Central memory CD8-positive, alpha-beta T cell (primary cell): ENCODE results near the gene ZNF679.
"Not testable (repeated sequence)": the region's sequence is repeated elsewhere in the genome, so short reads cannot be mapped to it uniquely, and the experiment has no call there.

Experiments
- ATAC-seq: fragments of 150-1000 bp; cut with Tn5 transposase; replicated peaks from 2 replicates; pipeline ENCODE4 v1.10.0; 2022; ENCODE audit warnings: mild to moderate bottlenecking, moderate FRiP score, moderate number of reproducible peaks; ENCODE audit not compliant: poor library complexity, severe bottlenecking; ENCODE audit errors: extremely low read depth
- DNase-seq, 2 donors: peaks; one replicate each; pipeline ENCODE4 v3.0.0; 2021; ENCODE audit warnings: low spot score in 2 of 2
- H3K27ac Mint-ChIP-seq: one replicate; pipeline ENCODE4 v1.8.0; 2022; ENCODE audit warnings: low read depth, mild to moderate bottlenecking, moderate library complexity, mixed read lengths
- H3K27me3 Mint-ChIP-seq: one replicate; pipeline ENCODE4 v1.8.0; 2022; ENCODE audit warnings: mixed read lengths
- H3K36me3 Mint-ChIP-seq: one replicate; pipeline ENCODE4 v1.8.0; 2022; ENCODE audit warnings: mild to moderate bottlenecking, moderate library complexity, mixed read lengths; ENCODE audit not compliant: insufficient read depth
- H3K4me1 Mint-ChIP-seq: one replicate; pipeline ENCODE4 v1.8.0; 2022; ENCODE audit warnings: mixed read lengths
- H3K4me3 Mint-ChIP-seq: one replicate; pipeline ENCODE4 v1.8.0; 2022; ENCODE audit warnings: mild to moderate bottlenecking, moderate library complexity, mixed read lengths
- H3K9me3 Mint-ChIP-seq: one replicate; pipeline ENCODE4 v1.8.0; 2022; ENCODE audit warnings: mixed read lengths

The ZNF679 gene

GRCh38 chr7:64223366-64223765 lies 4.9 kb upstream of the ZNF679 start:
- Mint-ChIP-seq H3K27me3 (no peaks in the 10 kb centered on the region), H3K4me3 (no peak overlapping the region), H3K27ac (no peak overlapping the region), H3K4me1 (no peaks in the 10 kb centered on the region), H3K36me3 (no peaks in the 10 kb centered on the region), H3K9me3 (peaks cover 43% of the 10 kb centered on the region)
- ATAC-seq (no peak), DNase-seq (no peak)

- DNase-seq (no peak), ATAC-seq (no peak)
- no peak overlapping the region for H3K4me3 Mint-ChIP-seq
- H3K9me3 Mint-ChIP-seq = peaks cover 28% of the 10 kb centered on the region
- H3K27ac Mint-ChIP-seq = no peak overlapping the region
- H3K4me1 Mint-ChIP-seq = no peaks in the 10 kb centered on the region
- no peaks in the 10 kb centered on the region for H3K27me3 Mint-ChIP-seq
- H3K36me3 Mint-ChIP-seq = peaks cover 3% of the 10 kb centered on the region
These were observed 38.2 kb downstream of the ZNF679 start for GRCh38 chr7:64266341-64266919.

- DNase-seq (no peak), ATAC-seq (no peak)
- H3K27me3 Mint-ChIP-seq = peaks cover 9% of the 10 kb centered on the region
- no peaks in the 10 kb centered on the region for H3K36me3 Mint-ChIP-seq
- no peaks in the 10 kb centered on the region for H3K4me1 Mint-ChIP-seq
- no peak overlapping the region for H3K4me3 Mint-ChIP-seq
- no peak overlapping the region for H3K27ac Mint-ChIP-seq
- no peaks in the 10 kb centered on the region for H3K9me3 Mint-ChIP-seq
These were observed 49.4 kb downstream of the ZNF679 start for GRCh38 chr7:64277630-64278029.

- H3K27me3 Mint-ChIP-seq = no peaks in the 10 kb centered on the region
These were observed 66.6 kb downstream of the ZNF679 start for GRCh38 chr7:64294701-64295420.

GRCh38 chr7:64297418-64297817 lies 69.1 kb downstream of the ZNF679 start:
- H3K4me3 Mint-ChIP-seq, DNase-seq, H3K27me3 Mint-ChIP-seq, H3K9me3 Mint-ChIP-seq, ATAC-seq, H3K36me3 Mint-ChIP-seq, H3K4me1 Mint-ChIP-seq, H3K27ac Mint-ChIP-seq: not testable (repeated sequence)

More at GRCh38 chr7:64294701-64295420, 66.6 kb downstream of the ZNF679 start:
- H3K9me3 Mint-ChIP-seq = no peaks in the 10 kb centered on the region
- ATAC-seq (no peak), DNase-seq (no peak)
- no peak overlapping the region for H3K4me3 Mint-ChIP-seq
- H3K27ac Mint-ChIP-seq = no peak overlapping the region
- no peaks in the 10 kb centered on the region for H3K4me1 Mint-ChIP-seq
- H3K36me3 Mint-ChIP-seq = no peaks in the 10 kb centered on the region

GRCh38 chr7:64300641-64301405 lies 72.5 kb downstream of the ZNF679 start:
- ATAC-seq (no peak), DNase-seq (no peak)
- Mint-ChIP-seq H3K4me3 (no peak overlapping the region), H3K9me3 (no peaks in the 10 kb centered on the region), H3K4me1 (no peaks in the 10 kb centered on the region), H3K27ac (no peak overlapping the region), H3K27me3 (no peaks in the 10 kb centered on the region), H3K36me3 (no peaks in the 10 kb centered on the region)

- Mint-ChIP-seq H3K27ac (peak overlapping the region; percentile 99), H3K36me3 (peaks cover 9% of the 10 kb centered on the region), H3K27me3 (no peaks in the 10 kb centered on the region), H3K9me3 (no peaks in the 10 kb centered on the region), H3K4me3 (peak overlapping the region; percentile 96), H3K4me1 (peaks cover 20% of the 10 kb centered on the region)
- ATAC-seq (peak; percentile 100), DNase-seq (peak; percentile 81 to 91)
These were observed 79.2 kb downstream of the ZNF679 start for GRCh38 chr7:64307254-64308015.

- Mint-ChIP-seq H3K36me3 (peaks cover 9% of the 10 kb centered on the region), H3K4me1 (peaks cover 25% of the 10 kb centered on the region), H3K9me3 (no peaks in the 10 kb centered on the region), H3K27me3 (no peaks in the 10 kb centered on the region), H3K27ac (peak overlapping the region; percentile 99), H3K4me3 (peak overlapping the region; percentile 96)
- DNase-seq (no peak), ATAC-seq (no peak)
These were observed 79.7 kb downstream of the ZNF679 start for GRCh38 chr7:64308016-64308270.

GRCh38 chr7:64310426-64310825 lies 82.2 kb downstream of the ZNF679 start:
- Mint-ChIP-seq H3K27ac (no peak overlapping the region), H3K4me3 (no peak overlapping the region), H3K9me3 (no peaks in the 10 kb centered on the region), H3K4me1 (peaks cover 32% of the 10 kb centered on the region), H3K36me3 (peaks cover 10% of the 10 kb centered on the region), H3K27me3 (no peaks in the 10 kb centered on the region)
- ATAC-seq = no peak
- no peak for DNase-seq

- DNase-seq (no peak), ATAC-seq (no peak)
- Mint-ChIP-seq H3K4me3 (no peak overlapping the region), H3K36me3 (peaks cover 4% of the 10 kb centered on the region), H3K27ac (no peak overlapping the region), H3K9me3 (no peaks in the 10 kb centered on the region), H3K27me3 (no peaks in the 10 kb centered on the region), H3K4me1 (peaks cover 14% of the 10 kb centered on the region)
These were observed 84.6 kb downstream of the ZNF679 start for GRCh38 chr7:64312826-64313225.

GRCh38 chr7:64313740-64314491 lies 85.6 kb downstream of the ZNF679 start, which contains the start of gene ZNF736:
TSS of gene ZNF736 (plus strand) at chr7:64313961. CDS start at chr7:64314151, 190 bp downstream.
- DNase-seq (peak; percentile 73 to 84), ATAC-seq (peak; percentile 100)
- H3K4me3 Mint-ChIP-seq = peak within 1 kb of the TSS; percentile 90
- H3K4me1 Mint-ChIP-seq = peaks cover 15% of the 10 kb centered on the region
- peak within 1 kb of the TSS; percentile 93 for H3K27ac Mint-ChIP-seq
- H3K36me3 Mint-ChIP-seq = peaks cover 4% of the 10 kb centered on the region
- H3K9me3 Mint-ChIP-seq = no peaks in the 10 kb centered on the region
- H3K27me3 Mint-ChIP-seq = no peaks in the 10 kb centered on the region

- ATAC-seq (no peak), DNase-seq (no peak)
- Mint-ChIP-seq H3K4me3 (peak overlapping the region; percentile 90), H3K4me1 (peaks cover 17% of the 10 kb centered on the region), H3K27me3 (no peaks in the 10 kb centered on the region), H3K9me3 (no peaks in the 10 kb centered on the region), H3K36me3 (peaks cover 4% of the 10 kb centered on the region), H3K27ac (peak overlapping the region; percentile 93)
These were observed 86.3 kb downstream of the ZNF679 start for GRCh38 chr7:64314566-64314965.
